Adrenal gland (tissue), 5 donors: Measurements from ENCODE around the gene TOMM40.

ENCODE experiments used
- CTCF ChIP-seq, 6 experiments: fragments of 450-650 bp in 4 of 6; fragments of 200-600 bp in 2 of 6; sonication (generic) in 1 of 6; IDR thresholded peaks; 1 replicate in 5 of 6; 2 replicates in 1 of 6; pipeline versions ENCODE4 v1.5.1 to v1.8.0; 2016 to 2021; ENCODE audit warnings: antibody characterized with exemption in 6 of 6, mild to moderate bottlenecking in 2 of 6, moderate library complexity in 1 of 6
- POLR2A ChIP-seq, 2 donors: fragments of 450-650 bp; IDR thresholded peaks; one replicate each; pipeline ENCODE4 v1.6.1; 2017; ENCODE audit warnings: antibody characterized with exemption in 2 of 2, mild to moderate bottlenecking in 2 of 2, moderate library complexity in 1 of 2
- donor health status: DM: no; HTN: no; CAD: no.

GRCh38 chr19:44887648-44888047 lies 3.4 kb upstream of the TOMM40 start:
- TF ChIP-seq CTCF (IDR thresholded peaks at IDR 0.05) = no peak
- no peak for TF ChIP-seq POLR2A (IDR thresholded peaks at IDR 0.05)
